ENCODE measurements around the gene AOPEP.

AOPEP gene

GRCh38 chr9:94948567-94949235 is 222.2 kb downstream of the AOPEP start:
- Histone ChIP-seq H3K79me2 (no peaks in the 10 kb centered on the region), H3K27me3 (ENCODE audit: control insufficient read depth, insufficient read depth, low read length) (no peaks in the 10 kb centered on the region), H2AFZ (peak overlapping the region; percentile 68), H3K9ac (no peak overlapping the region), H3K4me2 (ENCODE audit: low read length) (no peak overlapping the region), H3K4me3 (ENCODE audit: low read depth, low read length) (no peak overlapping the region), H3K27ac (peak overlapping the region; percentile 90), H3K36me3 (ENCODE audit: control insufficient read depth, insufficient read depth, low read length) (no peaks in the 10 kb centered on the region), H3K9me3 (ENCODE audit: control insufficient read depth, low read length) (no peaks in the 10 kb centered on the region), H3K4me1 (peaks cover 34% of the 10 kb centered on the region)
- TF ChIP-seq CTCF (IDR thresholded peaks at IDR 0.05), result no peak

- Histone ChIP-seq H3K4me1 (peaks cover 39% of the 10 kb centered on the region), H3K27me3 (ENCODE audit: control insufficient read depth, insufficient read depth, low read length) (no peaks in the 10 kb centered on the region), H3K9ac (no peak overlapping the region), H3K9me3 (ENCODE audit: control insufficient read depth, low read length) (no peaks in the 10 kb centered on the region), H3K79me2 (no peaks in the 10 kb centered on the region), H3K4me2 (ENCODE audit: low read length) (no peak overlapping the region), H3K27ac (peak overlapping the region; percentile 90), H3K4me3 (ENCODE audit: low read depth, low read length) (no peak overlapping the region), H2AFZ (peak overlapping the region; percentile 68), H3K36me3 (ENCODE audit: control insufficient read depth, insufficient read depth, low read length) (no peaks in the 10 kb centered on the region)
- TF ChIP-seq CTCF (IDR thresholded peaks at IDR 0.05), result no peak
Observed at GRCh38 chr9:94949370-94949769, 222.9 kb downstream of the AOPEP start.

- Histone ChIP-seq H3K9ac (no peak overlapping the region), H2AFZ (no peak overlapping the region), H3K4me3 (ENCODE audit: low read depth, low read length) (peak overlapping the region; percentile 25), H3K9me3 (ENCODE audit: control insufficient read depth, low read length) (no peaks in the 10 kb centered on the region), H3K4me2 (ENCODE audit: low read length) (peak overlapping the region; percentile 59), H3K79me2 (no peaks in the 10 kb centered on the region), H3K27me3 (ENCODE audit: control insufficient read depth, insufficient read depth, low read length) (no peaks in the 10 kb centered on the region), H3K27ac (peak overlapping the region; percentile 90), H3K36me3 (ENCODE audit: control insufficient read depth, insufficient read depth, low read length) (no peaks in the 10 kb centered on the region), H3K4me1 (peaks cover 46% of the 10 kb centered on the region)
- no peak for TF ChIP-seq CTCF (IDR thresholded peaks at IDR 0.05)
Observed at GRCh38 chr9:94950040-94950578, 223.6 kb downstream of the AOPEP start.

GRCh38 chr9:94950579-94951323 is 224.3 kb downstream of the AOPEP start:
- Histone ChIP-seq H3K4me2 (ENCODE audit: low read length) (peak overlapping the region; percentile 70), H2AFZ (peak overlapping the region; percentile 4), H3K79me2 (no peaks in the 10 kb centered on the region), H3K36me3 (ENCODE audit: control insufficient read depth, insufficient read depth, low read length) (no peaks in the 10 kb centered on the region), H3K4me3 (ENCODE audit: low read depth, low read length) (peak overlapping the region; percentile 38), H3K4me1 (peaks cover 46% of the 10 kb centered on the region), H3K9ac (no peak overlapping the region), H3K9me3 (ENCODE audit: control insufficient read depth, low read length) (no peaks in the 10 kb centered on the region), H3K27ac (peak overlapping the region; percentile 90), H3K27me3 (ENCODE audit: control insufficient read depth, insufficient read depth, low read length) (no peaks in the 10 kb centered on the region)
- TF ChIP-seq CTCF (IDR thresholded peaks at IDR 0.05), result no peak
